SH-SY5Y (cell line): Measurements from ENCODE around the gene DNAH8.

Experiments used
- GATA2 ChIP-seq: IDR thresholded peaks from 2 replicates; pipeline ENCODE4 v1.6.1; 2011; ENCODE audit warnings: mild to moderate bottlenecking, low read depth, low read length
- GATA3 ChIP-seq: IDR thresholded peaks from 2 replicates; pipeline ENCODE4 v1.6.1; 2011; ENCODE audit warnings: low read depth, mild to moderate bottlenecking, low read length, moderate library complexity

DNA sequence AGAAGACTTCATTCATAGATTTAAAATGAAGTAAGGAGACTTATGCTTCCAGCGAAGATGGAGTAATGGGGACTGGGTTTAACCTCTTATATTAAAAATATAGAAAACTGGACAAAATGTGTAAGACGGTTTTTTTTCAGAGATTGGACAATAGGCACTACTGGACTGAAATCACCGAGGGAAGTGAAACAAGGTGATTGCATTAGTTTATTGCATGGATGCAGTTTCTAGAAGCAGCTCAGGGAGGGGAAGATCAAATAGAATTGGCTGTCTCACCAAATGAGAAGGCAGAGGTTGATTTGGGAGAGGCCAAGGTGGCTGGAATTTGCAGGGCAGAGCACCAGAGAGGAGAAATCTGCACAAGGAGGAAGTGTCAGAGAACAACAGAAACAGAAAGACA, 162.6 kb downstream of the DNAH8 start:
- no peak for TF ChIP-seq GATA3
- no peak for TF ChIP-seq GATA2
